T-cell (primary cell): ENCODE data around the gene DMRT2. TPM values are rescaled to one million over a fixed set of nuclear protein-coding genes. Genes with fewer than 3 reads are reported as not detected.

Experiments
- ATAC-seq, 4 experiments: fragments of 200-7000 bp in 3 of 4; fragments of 150-1000 bp in 1 of 4; cut with Tn5 transposase; replicated peaks in 1 of 4; 1 replicate in 3 of 4; 2 replicates in 1 of 4; pipeline ENCODE4 v1.10.0; 2021; ENCODE audit warnings: moderate library complexity in 3 of 4, mild to moderate bottlenecking in 2 of 4, moderate number of reproducible peaks in 1 of 4
- CTCF ChIA-PET, 2 donors: fragments of 300-600 bp; sonication (Branson Sonifier 250); formaldehyde crosslinking; loops; one replicate each; lab custom pipeline; 2022; ENCODE audit warnings: antibody characterized with exemption in 2 of 2; lab: Charles Lee
- POLR2A ChIA-PET, 2 donors: fragments of 300-600 bp; sonication (Branson Sonifier 250); formaldehyde crosslinking; loops; one replicate each; lab custom pipeline; 2022; ENCODE audit warnings: antibody characterized with exemption in 2 of 2; lab: Charles Lee
- DNase-seq, 35 experiments: peaks; one replicate each; pipeline versions ENCODE4 v3.0.0 to v3.0.0-alpha.2; 2013 to 2023
- H3K27ac ChIP-seq: one replicate; pipeline ENCODE4 v1.5.1; 2013; ENCODE audit warnings: low read length
- H3K27me3 ChIP-seq, 2 experiments: replicated peaks in 1 of 2; 1 replicate in 1 of 2; 2 replicates in 1 of 2; pipeline versions ENCODE4 v1.6.1 to v1.7.0; 2013; ENCODE audit warnings: low read length in 1 of 2, mixed read lengths in 1 of 2; ENCODE audit not compliant: control insufficient read depth in 2 of 2, insufficient read depth in 2 of 2; ENCODE audit errors: extremely low read depth in 1 of 2
- H3K36me3 ChIP-seq, 2 donors: 1 replicate in 1 of 2; 2 replicates in 1 of 2; pipeline versions ENCODE4 v1.6.1 to v1.7.0; 2013; ENCODE audit warnings: low read length in 1 of 2; ENCODE audit not compliant: control insufficient read depth in 2 of 2, insufficient read depth in 1 of 2; ENCODE audit errors: extremely low read depth in 1 of 2
- H3K4me1 ChIP-seq, 2 experiments: 1 replicate in 1 of 2; 2 replicates in 1 of 2; pipeline versions ENCODE4 v1.6.1 to v1.7.0; 2013; ENCODE audit warnings: low read length in 2 of 2, mixed read lengths in 1 of 2; ENCODE audit not compliant: insufficient read depth in 2 of 2, control insufficient read depth in 1 of 2; ENCODE audit errors: extremely low read depth in 1 of 2
- H3K4me3 ChIP-seq, 2 donors: 1 replicate in 1 of 2; 2 replicates in 1 of 2; pipeline versions ENCODE4 v1.5.1 to v1.7.0; 2013; ENCODE audit warnings: mild to moderate bottlenecking in 2 of 2, low read length in 1 of 2, moderate library complexity in 1 of 2; ENCODE audit not compliant: control insufficient read depth in 1 of 2; ENCODE audit errors: extremely low read depth in 1 of 2
- H3K9me3 ChIP-seq: 2 replicates; pipeline ENCODE4 v1.7.0; 2013
- H3K27ac Mint-ChIP-seq, 2 donors: one replicate each; pipeline ENCODE4 v1.8.0; 2020 to 2021; ENCODE audit warnings: mild to moderate bottlenecking in 2 of 2, mixed read lengths in 2 of 2
- H3K27me3 Mint-ChIP-seq, 2 donors: one replicate each; pipeline ENCODE4 v1.8.0; 2021 to 2022; ENCODE audit warnings: mixed read lengths in 2 of 2
- H3K36me3 Mint-ChIP-seq: one replicate; pipeline ENCODE4 v1.8.0; 2021; ENCODE audit warnings: mixed read lengths
- H3K4me1 Mint-ChIP-seq, 3 donors: one replicate each; pipeline ENCODE4 v1.8.0; 2020 to 2022; ENCODE audit warnings: mixed read lengths in 3 of 3, mild to moderate bottlenecking in 1 of 3
- H3K4me3 Mint-ChIP-seq, 3 donors: one replicate each; pipeline ENCODE4 v1.8.0; 2020 to 2022; ENCODE audit warnings: mild to moderate bottlenecking in 3 of 3, mixed read lengths in 3 of 3, moderate library complexity in 3 of 3
- H3K9me3 Mint-ChIP-seq, 3 donors: one replicate each; pipeline ENCODE4 v1.8.0; 2020 to 2022; ENCODE audit warnings: mixed read lengths in 3 of 3
- WGBS: methylation state at CpG from one replicate; pipeline ENCODE4 v1.1.5; 2013; ENCODE audit warnings: missing lambda C conversion rate; ENCODE audit not compliant: insufficient coverage; 5-methylcytosine and 5-hydroxymethylcytosine counted together
- total RNA-seq, 35 experiments: library from RNA in 6 of 35; stranded (reverse) in 6 of 35; fragments of 120-200 nt in 1 of 35; gene quantifications; one replicate each; pipeline versions ENCODE4 v1.2.1 to v1.2.4 and lab custom pipeline; 2013 to 2026

Gene DMRT2
- total RNA-seq, 5 donors from 2014 or later (not counting 1 experiment from before 2014, with no cell fraction given), result not detected

DNA sequence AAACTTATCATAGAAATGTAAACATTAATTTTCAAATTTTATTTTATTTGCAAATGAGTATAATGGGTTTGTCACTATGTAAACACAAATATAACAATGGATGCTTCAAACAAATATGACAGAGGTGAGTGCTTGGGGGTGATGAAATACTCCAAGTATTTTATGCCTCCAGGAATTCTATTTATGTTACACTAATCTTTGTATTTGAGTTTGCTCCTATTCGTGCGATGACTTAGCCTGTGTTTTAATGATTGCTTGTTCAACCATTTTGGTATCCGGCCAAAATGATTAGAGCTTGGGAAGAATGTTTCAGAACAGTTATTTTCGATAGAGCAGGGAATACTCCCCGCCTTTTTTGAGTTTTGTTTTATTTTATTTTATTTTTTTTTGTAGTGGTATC, 5.0 kb downstream of the DMRT2 start:
- no peak for ATAC-seq
- no peak overlapping the region for H3K4me3 ChIP-seq
- H3K27me3 ChIP-seq, result peaks cover 14 to 40% of the 10 kb centered on the region in 2 experiments
- H3K4me1 ChIP-seq, result peaks cover 0 to 21% of the 10 kb centered on the region in 2 experiments
- no CpG with 5 or more reads among the region's 5 CpGs for WGBS
- Mint-ChIP-seq H3K4me1 (peaks cover 16 to 21% (median 18%) of the 10 kb centered on the region in 3 donors), H3K4me3 (no peak overlapping the region), H3K27ac (no peak overlapping the region), H3K36me3 (no peaks in the 10 kb centered on the region), H3K27me3 (peaks cover 54 to 67% of the 10 kb centered on the region in 2 donors), H3K9me3 (no peaks in the 10 kb centered on the region)
- no peak for DNase-seq
- POLR2A ChIA-PET, result no interaction called here
- no peaks in the 10 kb centered on the region for H3K36me3 ChIP-seq
- CTCF ChIA-PET, result no interaction called here
- H3K27ac ChIP-seq, result no peak overlapping the region
- no peaks in the 10 kb centered on the region for H3K9me3 ChIP-seq

DNA sequence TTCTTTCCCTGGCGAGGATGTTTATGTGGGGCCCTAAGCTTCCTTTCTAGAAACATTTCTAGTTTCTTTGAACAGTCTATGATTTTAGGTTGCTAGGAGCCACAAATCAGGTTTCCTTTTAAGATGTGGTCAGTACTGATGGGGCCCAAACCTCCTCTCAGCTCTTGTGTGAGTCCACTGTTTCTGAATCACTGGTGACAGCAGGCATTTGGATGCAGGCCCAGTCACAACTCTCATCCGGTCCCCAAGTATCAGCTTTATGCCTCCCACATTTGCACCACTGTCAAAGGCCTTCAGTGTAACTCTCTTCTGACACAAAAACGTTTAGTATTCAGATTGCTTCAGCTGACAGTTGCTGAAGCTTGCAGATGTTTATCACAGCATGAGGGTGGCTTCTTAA, 7.8 kb downstream of the DMRT2 start:
- POLR2A ChIA-PET, result no interaction called here
- peaks cover 4 to 17% of the 10 kb centered on the region in 2 experiments for H3K27me3 ChIP-seq
- H3K27ac Mint-ChIP-seq, result no peak overlapping the region
- CTCF ChIA-PET, result no interaction called here
- peaks cover 0 to 1% of the 10 kb centered on the region in 2 experiments for H3K4me1 ChIP-seq
- peaks cover 0 to 4% (median under 1%) of the 10 kb centered on the region in 3 donors for H3K4me1 Mint-ChIP-seq
- no peaks in the 10 kb centered on the region for H3K36me3 Mint-ChIP-seq
- no peaks in the 10 kb centered on the region for H3K9me3 Mint-ChIP-seq
- ATAC-seq (no peak), DNase-seq (no peak)
- H3K27ac ChIP-seq, result no peak overlapping the region
- H3K4me3 ChIP-seq, result no peak overlapping the region
- WGBS, result no CpG with 5 or more reads among the region's 3 CpGs
- peaks cover 45 to 62% of the 10 kb centered on the region in 2 donors for H3K27me3 Mint-ChIP-seq
- H3K4me3 Mint-ChIP-seq, result no peak overlapping the region
- no peaks in the 10 kb centered on the region for H3K9me3 ChIP-seq
- H3K36me3 ChIP-seq, result no peaks in the 10 kb centered on the region

DNA sequence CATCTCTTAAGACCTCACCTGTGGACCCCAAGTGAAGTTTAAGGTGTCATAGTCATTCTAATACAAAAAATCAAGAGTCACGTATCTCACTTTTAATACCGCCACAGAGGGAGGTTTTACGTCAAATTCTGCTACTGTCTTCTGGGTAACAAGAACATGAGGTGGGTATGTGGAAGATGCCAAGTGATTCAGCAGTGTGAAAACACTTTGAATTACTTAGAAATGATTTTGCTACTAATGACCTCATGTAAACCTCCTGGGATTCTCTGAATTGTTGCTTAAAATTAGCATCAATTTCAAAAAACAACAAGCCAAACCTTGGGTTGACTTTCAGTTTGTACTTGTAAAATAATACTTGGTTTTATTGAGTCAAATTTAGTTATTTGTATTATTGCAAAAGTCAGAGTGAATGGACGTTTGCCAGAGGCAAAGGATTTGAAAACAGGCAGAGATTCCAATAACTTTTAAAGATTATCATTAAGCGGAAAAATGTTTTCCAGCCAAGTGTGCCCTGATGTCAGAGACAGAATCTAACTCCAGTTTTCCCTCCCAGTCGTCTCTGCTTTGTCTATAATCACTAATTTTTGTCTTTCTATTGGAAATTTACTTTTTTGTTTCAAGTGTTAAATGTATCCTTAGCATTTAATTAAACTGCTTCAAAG, 8.8 kb downstream of the DMRT2 start:
- Histone ChIP-seq H3K9me3 (no peaks in the 10 kb centered on the region), H3K27ac (no peak overlapping the region), H3K4me3 (no peak overlapping the region), H3K27me3 (peaks cover 2 to 7% of the 10 kb centered on the region in 2 experiments), H3K36me3 (no peaks in the 10 kb centered on the region), H3K4me1 (no peaks in the 10 kb centered on the region)
- H3K4me1 Mint-ChIP-seq, result no peaks in the 10 kb centered on the region
- H3K27ac Mint-ChIP-seq, result no peak overlapping the region
- ChIA-PET CTCF (no interaction called here), POLR2A (no interaction called here)
- ATAC-seq (no peak), DNase-seq (no peak)
- no peaks in the 10 kb centered on the region for H3K36me3 Mint-ChIP-seq
- H3K4me3 Mint-ChIP-seq, result no peak overlapping the region
- H3K27me3 Mint-ChIP-seq, result peaks cover 35 to 53% of the 10 kb centered on the region in 2 donors
- no peaks in the 10 kb centered on the region for H3K9me3 Mint-ChIP-seq
- WGBS, result 92% methylated on average over 2 of the region's 6 CpGs

DNA sequence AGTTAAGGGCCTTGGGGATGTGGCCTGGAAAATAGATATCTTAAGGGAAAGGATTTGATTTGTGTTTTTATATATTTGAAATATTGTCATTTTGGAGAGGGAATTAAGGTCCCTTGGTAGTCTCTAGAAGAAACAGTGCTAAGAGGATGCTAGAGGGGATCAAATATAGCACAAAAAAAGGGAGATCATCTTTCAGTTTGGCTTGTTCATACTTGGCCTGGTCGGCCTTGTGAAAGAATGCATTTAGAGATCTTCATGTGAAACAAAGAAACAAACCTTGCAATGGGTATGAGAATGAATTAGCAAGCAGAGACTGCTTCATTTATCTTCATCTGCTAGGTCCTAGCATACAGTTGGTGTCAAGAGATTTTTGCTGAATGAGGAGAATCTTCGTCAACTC, 15.0 kb downstream of the DMRT2 start:
- Histone ChIP-seq H3K4me3 (no peak overlapping the region), H3K36me3 (no peaks in the 10 kb centered on the region), H3K4me1 (no peaks in the 10 kb centered on the region), H3K9me3 (no peaks in the 10 kb centered on the region), H3K27me3 (peaks cover 0 to 2% of the 10 kb centered on the region in 2 experiments), H3K27ac (no peak overlapping the region)
- Mint-ChIP-seq H3K27me3 (peaks cover 18 to 20% of the 10 kb centered on the region in 2 donors), H3K9me3 (peaks cover 5 to 7% (median 7%) of the 10 kb centered on the region in 3 donors), H3K4me1 (no peaks in the 10 kb centered on the region), H3K27ac (no peak overlapping the region), H3K4me3 (no peak overlapping the region), H3K36me3 (no peaks in the 10 kb centered on the region)
- POLR2A ChIA-PET, result no interaction called here
- 100% methylated on average over 1 of the region's 2 CpGs for WGBS
- CTCF ChIA-PET, result no interaction called here
- no peak for ATAC-seq
- no peak for DNase-seq

DNA sequence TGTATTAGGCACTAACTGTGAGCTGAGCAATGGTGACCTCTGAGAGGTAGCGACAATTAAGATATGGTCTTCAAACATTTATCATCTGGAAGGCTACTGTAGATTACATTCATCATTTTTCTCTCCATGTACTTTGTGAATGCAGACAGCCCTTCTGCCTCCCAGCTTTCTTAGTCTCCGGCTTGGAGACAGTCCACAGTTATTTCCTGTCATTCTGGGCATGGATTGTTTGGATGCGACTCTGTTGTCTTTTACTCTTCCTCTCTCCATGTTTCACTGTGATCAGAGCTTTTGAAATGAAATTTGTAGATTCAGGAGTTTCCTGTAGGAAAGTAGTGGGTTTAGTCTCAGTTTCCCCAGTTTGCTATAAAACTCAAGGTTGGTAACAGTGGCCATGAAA, 20.5 kb downstream of the DMRT2 start:
- Histone ChIP-seq H3K36me3 (no peaks in the 10 kb centered on the region), H3K4me1 (no peaks in the 10 kb centered on the region), H3K4me3 (no peak overlapping the region), H3K9me3 (no peaks in the 10 kb centered on the region), H3K27me3 (peaks cover 0 to 4% of the 10 kb centered on the region in 2 experiments), H3K27ac (no peak overlapping the region)
- Mint-ChIP-seq H3K27ac (no peak overlapping the region), H3K4me1 (no peaks in the 10 kb centered on the region), H3K4me3 (no peak overlapping the region), H3K27me3 (peaks cover 13 to 14% of the 10 kb centered on the region in 2 donors), H3K36me3 (no peaks in the 10 kb centered on the region), H3K9me3 (peaks cover 5 to 7% (median 7%) of the 10 kb centered on the region in 3 donors)
- ChIA-PET POLR2A (no interaction called here), CTCF (no interaction called here)
- no peak for DNase-seq
- WGBS, result no CpG with 5 or more reads among the region's 3 CpGs
- no peak for ATAC-seq

DNA sequence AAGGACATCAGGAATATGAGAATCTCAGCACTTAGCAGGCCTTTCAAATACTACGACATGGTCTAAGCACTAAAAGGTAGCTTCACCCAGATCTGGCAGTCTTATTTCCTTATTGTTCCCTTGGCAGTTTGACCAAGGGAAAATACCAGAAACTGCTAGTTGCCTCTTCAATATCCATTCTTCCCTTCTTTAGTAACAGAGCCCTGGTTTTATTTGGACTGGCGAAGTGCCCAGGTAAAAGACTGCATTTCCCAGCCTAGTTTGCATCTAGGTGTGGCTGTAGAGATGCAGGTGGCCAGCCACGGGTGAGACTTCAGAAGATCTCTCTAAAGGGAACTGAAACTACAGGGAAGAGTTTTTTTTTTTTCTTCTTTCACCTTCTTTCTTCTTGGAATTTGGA, 21.6 kb downstream of the DMRT2 start:
- POLR2A ChIA-PET, result no interaction called here
- DNase-seq (no peak), ATAC-seq (no peak)
- no peaks in the 10 kb centered on the region for H3K9me3 ChIP-seq
- H3K27ac Mint-ChIP-seq, result no peak overlapping the region
- 100% methylated on average over 1 of the region's 3 CpGs for WGBS
- peaks cover 0 to 4% of the 10 kb centered on the region in 2 experiments for H3K27me3 ChIP-seq
- H3K36me3 Mint-ChIP-seq, result no peaks in the 10 kb centered on the region
- H3K36me3 ChIP-seq, result no peaks in the 10 kb centered on the region
- no peak overlapping the region for H3K4me3 Mint-ChIP-seq
- H3K27me3 Mint-ChIP-seq, result peaks cover 16 to 18% of the 10 kb centered on the region in 2 donors
- peaks cover 5 to 7% (median 7%) of the 10 kb centered on the region in 3 donors for H3K9me3 Mint-ChIP-seq
- H3K27ac ChIP-seq, result no peak overlapping the region
- H3K4me1 Mint-ChIP-seq, result no peaks in the 10 kb centered on the region
- CTCF ChIA-PET, result no interaction called here
- H3K4me1 ChIP-seq, result no peaks in the 10 kb centered on the region
- no peak overlapping the region for H3K4me3 ChIP-seq
